GM10248 (cell line): ENCODE data around the gene KNOP1.

Experiments
- CTCF ChIA-PET: fragments of 300-600 bp; sonication (Branson Sonifier 250); formaldehyde crosslinking; extraction: SDS; loops from one replicate; lab custom pipeline; 2021; ENCODE audit warnings: antibody characterized with exemption; lab: Yijun Ruan, JAX
- POLR2A ChIA-PET: fragments of 350-650 bp; sonication (Branson Sonifier 250); formaldehyde crosslinking; extraction: SDS; loops from one replicate; lab custom pipeline; 2020; ENCODE audit warnings: antibody characterized with exemption; lab: Yijun Ruan, JAX
- DNase-seq: peaks from one replicate; pipeline ENCODE4 v3.0.0; 2012; ENCODE audit errors: extremely low spot score
- TF ChIP-seq, protein P1 (sequence below): IDR thresholded peaks from 2 replicates; pipeline ENCODE4 v1.5.1; 2012; ENCODE audit warnings: mild to moderate bottlenecking, low read depth; ENCODE audit errors: extremely low read depth, missing control alignments, control extremely low read depth

Gene KNOP1

GRCh38 chr16:19698480-19699465 lies 19.3 kb downstream of the KNOP1 start:
- DNase-seq, result no peak
- ChIA-PET POLR2A (no interaction called here), CTCF (interaction anchor here (0.7 to 2.6 kb wide), 5 partner anchors 9 to 32 kb away, joined by 3 to 7 read pairs (median 4); partner anchors contain the start of genes IQCK and KNOP1)
- TF ChIP-seq, protein P1, sequence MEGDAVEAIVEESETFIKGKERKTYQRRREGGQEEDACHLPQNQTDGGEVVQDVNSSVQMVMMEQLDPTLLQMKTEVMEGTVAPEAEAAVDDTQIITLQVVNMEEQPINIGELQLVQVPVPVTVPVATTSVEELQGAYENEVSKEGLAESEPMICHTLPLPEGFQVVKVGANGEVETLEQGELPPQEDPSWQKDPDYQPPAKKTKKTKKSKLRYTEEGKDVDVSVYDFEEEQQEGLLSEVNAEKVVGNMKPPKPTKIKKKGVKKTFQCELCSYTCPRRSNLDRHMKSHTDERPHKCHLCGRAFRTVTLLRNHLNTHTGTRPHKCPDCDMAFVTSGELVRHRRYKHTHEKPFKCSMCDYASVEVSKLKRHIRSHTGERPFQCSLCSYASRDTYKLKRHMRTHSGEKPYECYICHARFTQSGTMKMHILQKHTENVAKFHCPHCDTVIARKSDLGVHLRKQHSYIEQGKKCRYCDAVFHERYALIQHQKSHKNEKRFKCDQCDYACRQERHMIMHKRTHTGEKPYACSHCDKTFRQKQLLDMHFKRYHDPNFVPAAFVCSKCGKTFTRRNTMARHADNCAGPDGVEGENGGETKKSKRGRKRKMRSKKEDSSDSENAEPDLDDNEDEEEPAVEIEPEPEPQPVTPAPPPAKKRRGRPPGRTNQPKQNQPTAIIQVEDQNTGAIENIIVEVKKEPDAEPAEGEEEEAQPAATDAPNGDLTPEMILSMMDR, result no peak

GRCh38 chr16:19697756-19698318 lies 20.2 kb downstream of the KNOP1 start:
- ChIA-PET POLR2A (no interaction called here), CTCF (interaction anchor here (2.6 kb wide), 1 partner anchor 20 kb away, joined by 7 read pairs; the partner anchor contains the start of genes IQCK and KNOP1)
- DNase-seq, result no peak
- TF ChIP-seq, protein P1, result no peak

- ChIA-PET POLR2A (no interaction called here), CTCF (interaction anchor here (1.2 to 2.1 kb wide), 2 partner anchors 16 to 210 kb away, joined by 3 to 7 read pairs; no protein-coding TSS in a partner anchor)
- no peak for DNase-seq
- TF ChIP-seq, protein P1, result no peak
Measured at GRCh38 chr16:19696961-19697360, 21.1 kb downstream of the KNOP1 start.

DNA sequence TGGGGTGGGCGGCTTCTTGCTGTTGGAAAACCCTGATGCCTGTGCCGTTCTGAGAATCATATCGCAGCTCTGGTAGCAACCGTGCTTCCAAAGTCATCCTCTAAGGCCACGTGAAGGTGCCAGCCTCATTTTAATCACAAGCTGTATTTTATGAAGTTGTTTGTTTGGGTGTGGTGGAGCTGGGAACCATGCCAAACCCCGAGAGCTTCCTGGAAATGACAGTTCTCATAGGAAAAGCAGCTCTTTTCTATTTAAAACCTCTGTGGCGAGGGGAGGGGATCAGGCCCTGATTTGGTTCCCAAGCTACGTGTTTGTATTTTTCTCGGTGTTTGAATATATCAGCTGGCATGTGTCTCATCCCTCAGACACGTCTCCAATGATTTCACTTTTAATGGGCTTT lies 21.7 kb downstream of the KNOP1 start:
- ChIA-PET CTCF (interaction anchor here (1.2 to 2.1 kb wide), 3 partner anchors 10 to 211 kb away, joined by 3 to 7 read pairs (median 4); no protein-coding TSS in a partner anchor), POLR2A (no interaction called here)
- TF ChIP-seq, protein P1, result no peak
- DNase-seq, result no peak

- no peak for DNase-seq
- ChIA-PET POLR2A (no interaction called here), CTCF (interaction anchor here (1.6 to 2.1 kb wide), 2 partner anchors 14 to 18 kb away, joined by 3 to 7 read pairs; no protein-coding TSS in a partner anchor)
- TF ChIP-seq, protein P1, result no peak
Measured at GRCh38 chr16:19694989-19695388, 23.0 kb downstream of the KNOP1 start.

- ChIA-PET CTCF (no interaction called here), POLR2A (no interaction called here)
- TF ChIP-seq, protein P1, result no peak
- no peak for DNase-seq
Measured at GRCh38 chr16:19691161-19691711, 26.8 kb downstream of the KNOP1 start.
